Measurements from ENCODE around the gene POLR3E. TPM values are rescaled to one million over a fixed set of nuclear protein-coding genes. Genes with fewer than 3 reads are reported as not detected.

Gene POLR3E
- total RNA-seq, 2 experiments from 2014 or later: 52.4 to 54.3 TPM

GRCh38 chr16:22352723-22353122 is 55.5 kb downstream of the POLR3E start:
- DNase-seq: no peak
- Mint-ChIP-seq H3K27ac (no peak overlapping the region), H3K4me1 (peaks cover 50% of the 10 kb centered on the region), H3K4me3 (no peak overlapping the region), H3K27me3 (no peaks in the 10 kb centered on the region), H3K36me3 (ENCODE audit: low read depth) (peaks cover 71% of the 10 kb centered on the region), H3K9me3 (peaks cover 3% of the 10 kb centered on the region)
- ChIA-PET CTCF (no interaction called here), POLR2A (no interaction called here)

GRCh38 chr16:22353191-22353919 is 56.1 kb downstream of the POLR3E start:
- CTCF ChIA-PET: interaction anchor here (0.8 to 2.0 kb wide), 3 partner anchors 16 to 23 kb away, joined by 3 to 7 read pairs (median 4); no protein-coding TSS in a partner anchor
- Mint-ChIP-seq H3K27me3 (no peaks in the 10 kb centered on the region), H3K27ac (peak overlapping the region; percentile 71), H3K36me3 (ENCODE audit: low read depth) (peaks cover 72% of the 10 kb centered on the region), H3K4me3 (no peak overlapping the region), H3K4me1 (peaks cover 56% of the 10 kb centered on the region), H3K9me3 (peaks cover 3% of the 10 kb centered on the region)
- POLR2A ChIA-PET: no interaction called here
- no peak for DNase-seq

DNA sequence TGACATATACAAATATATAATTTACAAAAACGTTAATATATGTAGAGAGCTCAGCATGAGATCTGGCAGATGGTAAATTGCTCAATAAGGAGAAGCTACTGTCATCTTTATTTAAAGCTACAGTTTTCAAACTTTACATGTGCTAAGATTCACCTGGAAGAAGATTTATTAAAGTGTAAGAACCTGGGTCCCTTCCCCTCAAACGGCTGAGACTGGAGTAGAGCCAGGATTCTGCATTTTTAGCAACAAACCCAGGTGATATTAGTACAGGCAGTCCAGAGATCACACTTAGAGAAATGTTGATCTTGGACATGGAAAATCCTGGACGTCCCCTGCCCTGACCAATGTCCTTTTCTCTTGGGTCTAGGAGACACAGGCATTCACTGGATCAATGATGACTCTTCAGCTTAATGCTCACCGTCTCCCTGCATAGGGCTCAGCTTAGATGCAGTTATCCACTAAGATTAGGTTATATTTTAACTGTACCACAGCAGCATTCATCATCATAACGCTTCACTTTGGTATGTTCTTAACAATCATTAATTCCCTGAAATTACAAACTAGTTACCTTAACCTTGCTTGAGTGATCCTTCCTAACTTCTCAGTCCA is 56.8 kb downstream of the POLR3E start:
- Mint-ChIP-seq H3K36me3 (ENCODE audit: low read depth) (peaks cover 66% of the 10 kb centered on the region), H3K9me3 (peaks cover 3% of the 10 kb centered on the region), H3K4me3 (no peak overlapping the region), H3K27ac (peak overlapping the region; percentile 71), H3K4me1 (peaks cover 62% of the 10 kb centered on the region), H3K27me3 (no peaks in the 10 kb centered on the region)
- CTCF ChIA-PET: interaction anchor here (0.8 to 2.0 kb wide), 3 partner anchors 17 to 22 kb away, joined by 3 to 7 read pairs (median 4); no protein-coding TSS in a partner anchor
- POLR2A ChIA-PET: no interaction called here
- no peak for DNase-seq

- no peak overlapping the region for H3K4me3 Mint-ChIP-seq
- peaks cover 69% of the 10 kb centered on the region for H3K4me1 Mint-ChIP-seq
- ChIA-PET POLR2A (no interaction called here), CTCF (interaction anchor here (2.0 kb wide), 1 partner anchor 18 kb away, joined by 7 read pairs; no protein-coding TSS in a partner anchor)
- H3K9me3 Mint-ChIP-seq: peaks cover 3% of the 10 kb centered on the region
- H3K27me3 Mint-ChIP-seq: no peaks in the 10 kb centered on the region
- peaks cover 61% of the 10 kb centered on the region for H3K36me3 Mint-ChIP-seq (ENCODE audit: low read depth)
- peak overlapping the region; percentile 74 for H3K27ac Mint-ChIP-seq
- no peak for DNase-seq
Observed at GRCh38 chr16:22355487-22355908, 58.3 kb downstream of the POLR3E start.

GRCh38 chr16:22356930-22357634 is 59.9 kb downstream of the POLR3E start:
- Mint-ChIP-seq H3K27me3 (no peaks in the 10 kb centered on the region), H3K4me3 (peak overlapping the region; percentile 37), H3K36me3 (ENCODE audit: low read depth) (peaks cover 56% of the 10 kb centered on the region), H3K4me1 (peaks cover 70% of the 10 kb centered on the region), H3K27ac (peak overlapping the region; percentile 96), H3K9me3 (no peaks in the 10 kb centered on the region)
- CTCF ChIA-PET: interaction anchor here (0.6 to 2.0 kb wide), 4 partner anchors 11 to 1847 kb away, joined by 3 to 9 read pairs (median 4); no protein-coding TSS in a partner anchor
- POLR2A ChIA-PET: no interaction called here
- DNase-seq: peak; percentile 20

GRCh38 chr16:22357635-22357971 is 60.4 kb downstream of the POLR3E start:
- no peaks in the 10 kb centered on the region for H3K27me3 Mint-ChIP-seq
- no peaks in the 10 kb centered on the region for H3K9me3 Mint-ChIP-seq
- H3K36me3 Mint-ChIP-seq (ENCODE audit: low read depth): peaks cover 56% of the 10 kb centered on the region
- no peak for DNase-seq
- H3K4me3 Mint-ChIP-seq: peak overlapping the region; percentile 37
- POLR2A ChIA-PET: no interaction called here
- CTCF ChIA-PET: interaction anchor here (0.6 to 2.0 kb wide), 5 partner anchors 10 to 125 kb away, joined by 3 to 9 read pairs (median 4); no protein-coding TSS in a partner anchor
- peaks cover 76% of the 10 kb centered on the region for H3K4me1 Mint-ChIP-seq
- H3K27ac Mint-ChIP-seq: peak overlapping the region; percentile 96

- ChIA-PET POLR2A (no interaction called here), CTCF (interaction anchor here (0.6 to 2.0 kb wide), 5 partner anchors 10 to 126 kb away, joined by 3 to 9 read pairs (median 4); no protein-coding TSS in a partner anchor)
- H3K27ac Mint-ChIP-seq: peak overlapping the region; percentile 96
Observed at GRCh38 chr16:22358000-22358399, 60.8 kb downstream of the POLR3E start.

GRCh38 chr16:22359679-22360078 is 62.5 kb downstream of the POLR3E start:
- DNase-seq: no peak
- no peaks in the 10 kb centered on the region for H3K9me3 Mint-ChIP-seq
- peaks cover 60% of the 10 kb centered on the region for H3K36me3 Mint-ChIP-seq (ENCODE audit: low read depth)
- H3K27me3 Mint-ChIP-seq: no peaks in the 10 kb centered on the region
- POLR2A ChIA-PET: no interaction called here
- H3K4me3 Mint-ChIP-seq: no peak overlapping the region
- peak overlapping the region; percentile 36 for H3K27ac Mint-ChIP-seq
- peaks cover 68% of the 10 kb centered on the region for H3K4me1 Mint-ChIP-seq
- CTCF ChIA-PET: interaction anchor here (1.2 kb wide), 1 partner anchor 8 kb away, joined by 3 read pairs; no protein-coding TSS in a partner anchor

More at GRCh38 chr16:22358000-22358399, 60.8 kb downstream of the POLR3E start:
- peak; percentile 54 for DNase-seq
- peaks cover 77% of the 10 kb centered on the region for H3K4me1 Mint-ChIP-seq
- no peaks in the 10 kb centered on the region for H3K27me3 Mint-ChIP-seq
- peaks cover 58% of the 10 kb centered on the region for H3K36me3 Mint-ChIP-seq (ENCODE audit: low read depth)
- no peaks in the 10 kb centered on the region for H3K9me3 Mint-ChIP-seq
- H3K4me3 Mint-ChIP-seq: peak overlapping the region; percentile 37

DNA sequence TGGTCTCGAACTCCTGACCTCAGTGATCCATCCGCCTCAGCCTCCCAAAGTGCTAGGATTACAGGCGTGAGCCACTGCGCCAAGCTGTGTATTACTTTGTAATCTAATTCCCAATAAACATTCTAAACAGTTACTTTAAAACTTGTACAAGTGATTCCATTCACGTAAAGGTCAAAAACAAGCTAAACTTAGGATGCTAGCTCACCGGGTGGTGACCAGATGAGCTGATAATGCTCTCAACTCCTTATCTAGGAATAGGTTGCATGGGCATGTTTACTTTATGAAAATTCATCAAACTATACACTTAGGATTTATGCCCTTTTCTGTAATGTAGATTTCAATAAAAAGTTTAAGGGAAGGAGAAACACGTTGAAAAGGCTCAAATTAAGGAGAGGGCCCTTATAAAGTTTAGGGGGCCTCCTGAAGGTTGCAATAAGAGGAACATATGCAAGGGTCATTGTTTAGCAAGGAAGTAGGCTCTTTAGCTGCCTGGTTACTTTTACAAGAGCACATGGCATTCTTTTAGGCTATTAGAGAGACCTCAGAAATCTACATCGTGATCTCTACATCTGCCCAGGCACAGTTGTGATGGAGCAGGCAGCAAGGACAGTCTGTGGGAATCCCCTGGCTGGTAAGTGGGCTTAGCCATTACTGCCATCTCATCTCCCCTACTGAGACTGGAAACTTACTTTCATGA is 63.9 kb downstream of the POLR3E start:
- H3K9me3 Mint-ChIP-seq: peaks cover 2% of the 10 kb centered on the region
- H3K4me3 Mint-ChIP-seq: no peak overlapping the region
- DNase-seq: no peak
- H3K27me3 Mint-ChIP-seq: no peaks in the 10 kb centered on the region
- peaks cover 68% of the 10 kb centered on the region for H3K4me1 Mint-ChIP-seq
- peaks cover 62% of the 10 kb centered on the region for H3K36me3 Mint-ChIP-seq (ENCODE audit: low read depth)
- H3K27ac Mint-ChIP-seq: peak overlapping the region; percentile 17
- ChIA-PET POLR2A (no interaction called here), CTCF (interaction anchor here (0.6 to 1.2 kb wide), 3 partner anchors 15 to 57 kb away, joined by 3 to 5 read pairs (median 3); no protein-coding TSS in a partner anchor)

DNA sequence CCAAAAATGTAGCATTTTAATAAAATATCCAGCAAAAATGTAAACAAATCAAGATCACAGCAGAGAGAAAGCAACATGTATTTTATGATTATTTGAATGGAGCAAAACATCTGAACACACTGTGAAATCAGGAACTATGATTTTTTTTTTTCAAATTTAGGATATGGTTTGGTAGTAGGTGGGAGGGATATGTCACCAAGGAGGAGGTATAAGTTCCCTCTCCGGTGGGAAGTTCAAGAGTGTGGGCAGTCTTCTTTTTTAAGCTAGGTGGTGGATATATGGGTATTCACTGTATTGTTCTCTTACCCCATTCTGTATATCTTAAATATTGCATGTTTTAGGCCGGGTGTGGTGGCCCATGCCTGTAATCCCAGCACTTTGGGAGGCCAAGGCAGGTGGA is 67.0 kb downstream of the POLR3E start:
- Mint-ChIP-seq H3K4me3 (no peak overlapping the region), H3K27me3 (no peaks in the 10 kb centered on the region), H3K4me1 (peaks cover 67% of the 10 kb centered on the region), H3K9me3 (peaks cover 4% of the 10 kb centered on the region), H3K36me3 (ENCODE audit: low read depth) (peaks cover 72% of the 10 kb centered on the region), H3K27ac (no peak overlapping the region)
- CTCF ChIA-PET: interaction anchor here (1.2 to 1.4 kb wide), 2 partner anchors 9 to 33 kb away, joined by 3 to 4 read pairs; no protein-coding TSS in a partner anchor
- no peak for DNase-seq
- POLR2A ChIA-PET: no interaction called here

GRCh38 chr16:22366371-22366770 is 69.2 kb downstream of the POLR3E start:
- DNase-seq: no peak
- peaks cover 70% of the 10 kb centered on the region for H3K36me3 Mint-ChIP-seq (ENCODE audit: low read depth)
- no peak overlapping the region for H3K4me3 Mint-ChIP-seq
- H3K4me1 Mint-ChIP-seq: peaks cover 72% of the 10 kb centered on the region
- CTCF ChIA-PET: interaction anchor here (1.2 kb wide), 2 partner anchors 20 to 36 kb away, joined by 3 read pairs; no protein-coding TSS in a partner anchor
- POLR2A ChIA-PET: no interaction called here
- H3K9me3 Mint-ChIP-seq: peaks cover 4% of the 10 kb centered on the region
- no peaks in the 10 kb centered on the region for H3K27me3 Mint-ChIP-seq
- no peak overlapping the region for H3K27ac Mint-ChIP-seq

DNA sequence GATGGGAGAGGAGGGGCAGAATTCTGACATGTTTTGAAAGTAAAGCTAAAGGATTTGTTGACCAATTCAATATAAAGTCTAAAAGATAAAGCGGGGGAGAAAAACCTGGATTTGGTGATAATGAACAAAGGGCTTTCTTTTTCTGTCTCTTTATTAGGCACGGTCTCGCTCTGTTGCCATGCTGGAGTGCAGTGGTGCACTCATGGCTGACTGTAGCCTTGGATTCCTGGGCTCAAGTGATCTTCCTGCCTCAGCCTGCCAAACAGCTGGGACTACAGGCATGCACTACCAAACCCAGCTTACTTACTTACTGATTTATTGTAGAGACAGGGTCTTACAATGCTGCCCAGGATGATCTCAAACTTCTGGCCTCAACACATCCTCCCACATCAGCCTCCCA is 69.7 kb downstream of the POLR3E start:
- Mint-ChIP-seq H3K27ac (no peak overlapping the region), H3K4me3 (no peak overlapping the region), H3K27me3 (no peaks in the 10 kb centered on the region), H3K4me1 (peaks cover 74% of the 10 kb centered on the region), H3K36me3 (ENCODE audit: low read depth) (peaks cover 71% of the 10 kb centered on the region), H3K9me3 (peaks cover 4% of the 10 kb centered on the region)
- CTCF ChIA-PET: interaction anchor here (1.2 kb wide), 1 partner anchor 20 kb away, joined by 3 read pairs; no protein-coding TSS in a partner anchor
- no peak for DNase-seq
- POLR2A ChIA-PET: no interaction called here
